Lung (tissue), 12 donors: ENCODE data around the gene C10orf67. TPM values are rescaled to one million over a fixed set of nuclear protein-coding genes. Genes with fewer than 3 reads are reported as not detected.
A peak's percentile ranks its signal among the peaks of the same experiment; 100 is the strongest.

Experiments used
- ATAC-seq: fragments of 200-7000 bp; cut with Tn5 transposase; one replicate; pipeline ENCODE4 v1.9.1; 2020; ENCODE audit warnings: moderate number of reproducible peaks; ENCODE audit not compliant: insufficient read depth, low FRiP score
- DNase-seq, 3 donors: peaks; one replicate each; pipeline ENCODE4 v3.0.0-alpha.2; 2013 to 2017
- H3K27ac ChIP-seq, 2 donors: one replicate each; pipeline ENCODE4 v1.5.1; 2013; ENCODE audit warnings: mild to moderate bottlenecking in 2 of 2, moderate library complexity in 2 of 2, control low read depth in 1 of 2, inconsistent platforms in 1 of 2, low read depth in 1 of 2, low read length in 1 of 2
- H3K27me3 ChIP-seq, 3 donors: one replicate each; pipeline ENCODE4 v1.5.1; 2013; ENCODE audit warnings: low read length in 2 of 3; ENCODE audit not compliant: control insufficient read depth in 3 of 3, insufficient read depth in 3 of 3
- H3K36me3 ChIP-seq, 4 donors: one replicate each; pipeline ENCODE4 v1.5.1; 2013; ENCODE audit warnings: low read length in 4 of 4, mild to moderate bottlenecking in 1 of 4, moderate library complexity in 1 of 4; ENCODE audit not compliant: control insufficient read depth in 4 of 4, insufficient read depth in 4 of 4
- H3K4me1 ChIP-seq, 5 donors: one replicate each; pipeline ENCODE4 v1.5.1; 2013; ENCODE audit warnings: low read length in 5 of 5, mild to moderate bottlenecking in 2 of 5, moderate library complexity in 1 of 5; ENCODE audit not compliant: control insufficient read depth in 5 of 5, insufficient read depth in 5 of 5
- H3K4me3 ChIP-seq: one replicate; pipeline ENCODE4 v1.5.1; 2013; ENCODE audit warnings: mild to moderate bottlenecking, control low read depth, moderate library complexity
- H3K9ac ChIP-seq, 2 donors: one replicate each; pipeline ENCODE4 v1.5.1; 2013; ENCODE audit warnings: low read length in 2 of 2, control low read depth in 1 of 2; ENCODE audit not compliant: insufficient read depth in 1 of 2
- H3K9me3 ChIP-seq, 4 donors: one replicate each; pipeline ENCODE4 v1.5.1; 2013; ENCODE audit warnings: low read length in 3 of 4, mild to moderate bottlenecking in 1 of 4, moderate library complexity in 1 of 4; ENCODE audit not compliant: control insufficient read depth in 4 of 4, insufficient read depth in 3 of 4
- CTCF ChIP-seq: IDR thresholded peaks from 2 replicates; pipeline ENCODE4 v1.5.1; 2012; ENCODE audit warnings: mild to moderate bottlenecking; ENCODE audit errors: control extremely low read depth, extremely low read depth
- WGBS, 2 donors: extraction: QIAGEN DNeasy Blood & Tissue Kit; methylation state at CpG; one replicate each; pipeline ENCODE4 v1.1.7; 2013; 5-methylcytosine and 5-hydroxymethylcytosine counted together
- polyA plus RNA-seq, 2 donors: library from polyadenylated mRNA; stranded (reverse); fragments of 200-250 nt; gene quantifications; one replicate each; pipeline ENCODE4 v1.2.1, GENCODE V29; 2013
- total RNA-seq, 2 donors: library from RNA; depleted of rRNA in 1 of 2; stranded (reverse); fragments of >200 nt in 1 of 2; gene quantifications; one replicate each; pipeline ENCODE4 v1.2.1, GENCODE V29; 2014 to 2021
- donor health status: control.
- donor health status: control.
- donor health status: Bipolar disorder and iron deficiency.
- donor health status: healthy.
- donor health status: DM: yes; HTN: yes; CAD: no.

C10orf67 gene
- total and polyA plus RNA-seq, 4 donors: 0.33 to 2.3 (median 0.91) TPM

GRCh38 chr10:23343591-23344240 lies 881 bp downstream of the C10orf67 start:
- ATAC-seq: no peak
- Histone ChIP-seq H3K27me3 (peaks cover 0 to 8% (median 2%) of the 10 kb centered on the region in 3 donors), H3K4me3 (no peak overlapping the region), H3K36me3 (no peaks in the 10 kb centered on the region), H3K27ac (peak overlapping the region in 1 of 2 donors; percentile 50), H3K9me3 (no peaks in the 10 kb centered on the region), H3K9ac (peak overlapping the region in 1 of 2 donors; percentile 46), H3K4me1 (peaks cover 0 to 12% (median 6%) of the 10 kb centered on the region in 5 donors)
- peak; percentile 59 to 66 (median 61) for DNase-seq
- TF ChIP-seq CTCF: no peak
- 13 to 18% methylated on average over 45 to 48 of the region's 48 CpGs for WGBS, 2 donors

- Histone ChIP-seq H3K27me3 (peaks cover 0 to 8% (median 2%) of the 10 kb centered on the region in 3 donors), H3K27ac (peak overlapping the region in 1 of 2 donors; percentile 1), H3K4me1 (peaks cover 0 to 12% (median 3%) of the 10 kb centered on the region in 5 donors), H3K9me3 (no peaks in the 10 kb centered on the region), H3K9ac (no peak overlapping the region), H3K36me3 (no peaks in the 10 kb centered on the region), H3K4me3 (no peak overlapping the region)
- ATAC-seq (no peak), DNase-seq (no peak)
- 73 to 77% methylated on average over 11 of the region's 11 CpGs for WGBS, 2 donors
- TF ChIP-seq CTCF: no peak
Observed at GRCh38 chr10:23342213-23342884, 2.2 kb downstream of the C10orf67 start.

- H3K27ac ChIP-seq: no peak overlapping the region
- H3K9ac ChIP-seq: no peak overlapping the region
- 49 to 50% methylated on average over 2 of the region's 2 CpGs for WGBS, 2 donors
- H3K9me3 ChIP-seq: no peaks in the 10 kb centered on the region
- no peaks in the 10 kb centered on the region for H3K36me3 ChIP-seq
- H3K4me3 ChIP-seq: no peak overlapping the region
- H3K4me1 ChIP-seq: peaks cover 0 to 12% (median 3%) of the 10 kb centered on the region in 5 donors
- DNase-seq (no peak), ATAC-seq (no peak)
- no peak for TF ChIP-seq CTCF
- peaks cover 0 to 8% (median 2%) of the 10 kb centered on the region in 3 donors for H3K27me3 ChIP-seq
Observed at GRCh38 chr10:23341004-23341403, 3.6 kb downstream of the C10orf67 start.
